ENCODE results near the gene TNPO1. TPM values are rescaled to one million over a fixed set of nuclear protein-coding genes. Genes with fewer than 3 reads are reported as not detected.

Gene TNPO1
- total RNA-seq, 1 donor from 2014 or later = 172 TPM

DNA sequence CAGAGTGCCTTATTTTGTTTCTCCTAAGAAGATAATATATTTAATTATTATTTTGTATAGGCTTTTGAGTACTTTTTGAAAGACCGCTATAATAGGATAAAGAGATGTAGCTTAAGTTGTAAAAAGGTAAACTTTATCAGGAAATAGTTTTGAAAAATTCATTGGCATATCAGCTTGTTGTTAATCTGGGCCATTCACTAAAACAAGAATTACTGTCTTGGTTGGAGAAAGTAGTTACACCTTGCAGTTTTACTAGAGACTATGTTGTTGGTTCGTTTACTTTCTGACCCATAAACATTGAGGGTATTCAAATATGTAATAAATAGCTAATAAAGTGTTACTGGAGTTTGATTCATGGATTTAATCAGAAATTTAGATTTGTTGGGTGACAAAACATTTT, 33.7 kb downstream of the TNPO1 start:
- peaks cover 54% of the 10 kb centered on the region for H3K4me1 Mint-ChIP-seq
- H3K27me3 Mint-ChIP-seq (ENCODE audit: low read depth) = no peaks in the 10 kb centered on the region
- TF ChIP-seq CTCF (conservative IDR thresholded peaks at IDR 0.05) = no peak
- no peak overlapping the region for H3K27ac Mint-ChIP-seq (ENCODE audit: unreplicated experiment)
- no peaks in the 10 kb centered on the region for H3K9me3 Mint-ChIP-seq
- no peak for DNase-seq (ENCODE audit: low read depth, low spot score)
- H3K36me3 Mint-ChIP-seq (ENCODE audit: low read depth) = peaks cover 7% of the 10 kb centered on the region
- H3K4me3 Mint-ChIP-seq = peak overlapping the region; percentile 99

DNA sequence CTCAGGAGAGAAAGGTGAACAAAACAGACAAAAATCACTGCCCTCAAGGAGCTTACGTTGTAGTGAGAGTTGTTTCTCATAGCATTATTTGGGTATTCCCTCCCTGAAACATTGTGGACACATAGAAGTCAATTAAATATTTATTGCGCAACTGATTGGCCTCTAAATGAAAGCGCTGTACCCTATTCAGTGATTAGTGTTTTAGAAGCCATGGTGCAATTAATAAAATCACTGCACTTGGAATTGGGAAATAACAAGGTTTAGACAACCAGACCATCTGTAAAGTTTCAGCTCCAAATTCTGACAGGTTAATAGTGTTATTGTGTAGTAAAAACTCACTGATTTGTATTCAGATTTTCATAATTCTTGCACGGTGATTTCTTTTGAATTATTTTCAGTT, 35.9 kb downstream of the TNPO1 start:
- peak overlapping the region; percentile 54 for H3K4me3 Mint-ChIP-seq
- peaks cover 13% of the 10 kb centered on the region for H3K36me3 Mint-ChIP-seq (ENCODE audit: low read depth)
- no peaks in the 10 kb centered on the region for H3K27me3 Mint-ChIP-seq (ENCODE audit: low read depth)

GRCh38 chr5:72854419-72854818, 38.0 kb downstream of the TNPO1 start:
- Mint-ChIP-seq H3K4me3 (no peak overlapping the region), H3K27me3 (ENCODE audit: low read depth) (no peaks in the 10 kb centered on the region), H3K4me1 (peaks cover 29% of the 10 kb centered on the region), H3K36me3 (ENCODE audit: low read depth) (peaks cover 12% of the 10 kb centered on the region), H3K9me3 (no peaks in the 10 kb centered on the region), H3K27ac (ENCODE audit: unreplicated experiment) (no peak overlapping the region)
- no peak for DNase-seq (ENCODE audit: low read depth, low spot score)
- TF ChIP-seq CTCF (conservative IDR thresholded peaks at IDR 0.05) = no peak

More for the DNA sequence above, 35.9 kb downstream of the TNPO1 start:
- no peak for DNase-seq (ENCODE audit: low read depth, low spot score)
- no peak for TF ChIP-seq CTCF (conservative IDR thresholded peaks at IDR 0.05)
- Mint-ChIP-seq H3K4me1 (peaks cover 44% of the 10 kb centered on the region), H3K27ac (ENCODE audit: unreplicated experiment) (no peak overlapping the region), H3K9me3 (no peaks in the 10 kb centered on the region)

GRCh38 chr5:72855821-72856220, 39.4 kb downstream of the TNPO1 start:
- Mint-ChIP-seq H3K36me3 (ENCODE audit: low read depth) (peaks cover 17% of the 10 kb centered on the region), H3K4me1 (peaks cover 16% of the 10 kb centered on the region), H3K4me3 (no peak overlapping the region), H3K27ac (ENCODE audit: unreplicated experiment) (no peak overlapping the region), H3K27me3 (ENCODE audit: low read depth) (no peaks in the 10 kb centered on the region), H3K9me3 (no peaks in the 10 kb centered on the region)
- TF ChIP-seq CTCF (conservative IDR thresholded peaks at IDR 0.05) = no peak
- DNase-seq (ENCODE audit: low read depth, low spot score) = no peak

DNA sequence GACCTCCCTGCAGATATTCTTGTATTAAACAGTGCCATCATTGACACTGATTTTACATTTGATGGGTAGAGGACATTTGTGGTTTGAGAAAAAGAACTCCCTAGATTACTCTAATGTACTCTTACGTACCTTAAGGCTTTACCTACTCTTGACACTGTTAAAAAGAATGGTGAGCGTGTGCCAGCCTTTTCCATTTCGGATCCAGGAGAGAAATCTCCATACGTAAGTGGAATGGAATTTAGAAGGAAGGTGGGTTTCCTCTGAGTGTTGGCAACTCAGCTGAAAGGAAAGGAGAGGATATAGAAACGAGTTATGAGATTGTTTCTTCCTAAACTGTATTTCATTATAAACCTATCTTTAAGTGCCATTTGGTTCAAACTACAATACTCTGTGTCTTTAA, 40.9 kb downstream of the TNPO1 start:
- DNase-seq (ENCODE audit: low read depth, low spot score) = no peak
- Mint-ChIP-seq H3K27me3 (ENCODE audit: low read depth) (no peaks in the 10 kb centered on the region), H3K36me3 (ENCODE audit: low read depth) (peaks cover 20% of the 10 kb centered on the region), H3K27ac (ENCODE audit: unreplicated experiment) (no peak overlapping the region), H3K4me1 (peaks cover 8% of the 10 kb centered on the region), H3K4me3 (no peak overlapping the region), H3K9me3 (no peaks in the 10 kb centered on the region)
- no peak for TF ChIP-seq CTCF (conservative IDR thresholded peaks at IDR 0.05)

GRCh38 chr5:72859127-72859526, 42.7 kb downstream of the TNPO1 start:
- peaks cover 18% of the 10 kb centered on the region for H3K36me3 Mint-ChIP-seq (ENCODE audit: low read depth)
- H3K27me3 Mint-ChIP-seq (ENCODE audit: low read depth) = no peaks in the 10 kb centered on the region
- no peak for TF ChIP-seq CTCF (conservative IDR thresholded peaks at IDR 0.05)
- no peak for DNase-seq (ENCODE audit: low read depth, low spot score)
- H3K9me3 Mint-ChIP-seq = no peaks in the 10 kb centered on the region
- H3K4me3 Mint-ChIP-seq = no peak overlapping the region
- H3K27ac Mint-ChIP-seq (ENCODE audit: unreplicated experiment) = no peak overlapping the region
- no peaks in the 10 kb centered on the region for H3K4me1 Mint-ChIP-seq

Data from neural crest cell (in vitro differentiated cells).